NCI-H2196 treated with DMSO at 0.1 percent for 48 hours (cell line): ENCODE results near the gene SFRP5.
A peak's percentile ranks its signal among the peaks of the same experiment; 100 is the strongest.

Experiments used
- DNase-seq: peaks from one replicate; lab custom pipeline; 2025; ENCODE audit not compliant: unreplicated experiment; lab: John Stamatoyannopoulos, UW

SFRP5 gene, protein sequence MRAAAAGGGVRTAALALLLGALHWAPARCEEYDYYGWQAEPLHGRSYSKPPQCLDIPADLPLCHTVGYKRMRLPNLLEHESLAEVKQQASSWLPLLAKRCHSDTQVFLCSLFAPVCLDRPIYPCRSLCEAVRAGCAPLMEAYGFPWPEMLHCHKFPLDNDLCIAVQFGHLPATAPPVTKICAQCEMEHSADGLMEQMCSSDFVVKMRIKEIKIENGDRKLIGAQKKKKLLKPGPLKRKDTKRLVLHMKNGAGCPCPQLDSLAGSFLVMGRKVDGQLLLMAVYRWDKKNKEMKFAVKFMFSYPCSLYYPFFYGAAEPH

DNA sequence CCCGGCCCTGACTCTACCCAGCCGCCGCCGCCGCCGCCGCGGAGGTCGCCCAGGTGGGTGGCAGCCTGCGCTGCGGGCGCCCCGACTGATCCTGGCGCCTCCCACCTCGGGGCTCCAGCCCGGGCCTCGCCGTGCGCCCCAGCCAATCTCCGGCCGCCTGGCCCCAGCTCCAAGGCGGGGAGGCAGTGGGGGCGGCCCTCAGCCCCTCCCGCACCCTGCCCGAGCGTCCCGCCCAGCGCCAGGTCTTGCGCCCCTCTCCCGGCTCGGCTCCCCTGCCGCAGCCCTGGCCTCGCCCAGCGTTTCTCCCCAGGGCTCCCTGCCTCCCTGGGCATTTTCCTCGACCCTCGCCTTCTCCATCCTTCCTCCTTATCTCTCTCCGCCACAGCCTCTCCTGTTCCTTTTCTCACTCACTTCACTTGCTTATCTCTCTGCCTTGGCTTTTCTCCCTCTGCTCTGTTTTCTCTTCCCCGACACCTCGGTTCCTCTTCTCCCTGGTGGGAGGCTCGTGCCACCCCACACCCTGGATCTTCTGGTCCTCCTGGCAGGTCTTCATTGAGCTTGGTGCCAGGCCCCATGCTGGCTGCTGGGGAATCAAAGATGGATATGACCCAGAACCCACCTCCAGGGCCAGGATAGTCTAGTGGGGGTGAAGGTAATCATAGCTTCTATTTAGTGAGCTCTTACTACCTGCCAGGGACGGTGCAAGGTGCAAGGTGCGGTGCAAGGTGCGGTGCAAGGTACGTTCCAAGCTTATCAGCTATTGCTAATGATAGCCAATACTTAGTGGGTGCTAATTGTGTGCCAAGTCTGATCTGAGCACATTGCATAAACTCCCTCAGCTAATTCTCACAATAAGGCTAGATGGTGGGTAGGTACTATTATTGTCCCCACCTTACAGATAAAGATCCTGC, at the start of gene SFRP5:
Gene SFRP5 (minus strand): TSS at position 87 of the 911 bp plus-strand sequence. CDS start 166 bp downstream, outside the sequence.
- DNase-seq, result no peak

- no peak for DNase-seq
Measured at GRCh38 chr10:97820096-97820704, 48.4 kb upstream of the SFRP5 start.

GRCh38 chr10:97818572-97818971, 46.8 kb upstream of the SFRP5 start:
- no peak for DNase-seq

- no peak for DNase-seq
Measured at GRCh38 chr10:97816609-97817008, 44.8 kb upstream of the SFRP5 start.

DNA sequence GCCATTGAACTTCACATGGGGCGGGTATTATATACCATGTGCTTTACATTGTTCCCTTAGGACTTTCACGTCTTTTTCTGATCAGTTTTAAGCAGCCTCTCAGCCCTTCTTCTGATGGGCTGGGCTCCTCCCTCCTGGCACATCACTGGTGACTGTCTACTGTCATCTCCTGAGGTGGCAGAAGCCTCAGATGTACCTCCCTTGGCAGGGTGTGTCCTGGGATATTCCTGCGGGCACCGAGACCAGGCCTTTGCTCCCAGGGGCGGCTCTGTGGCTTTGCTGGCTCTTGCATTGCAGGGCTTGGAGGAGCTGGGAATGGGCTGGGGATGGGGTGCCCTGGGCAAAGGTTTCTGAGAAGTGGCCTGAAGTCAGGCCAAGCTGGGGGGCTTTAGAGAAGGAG, 43.2 kb upstream of the SFRP5 start:
- DNase-seq, result no peak

DNA sequence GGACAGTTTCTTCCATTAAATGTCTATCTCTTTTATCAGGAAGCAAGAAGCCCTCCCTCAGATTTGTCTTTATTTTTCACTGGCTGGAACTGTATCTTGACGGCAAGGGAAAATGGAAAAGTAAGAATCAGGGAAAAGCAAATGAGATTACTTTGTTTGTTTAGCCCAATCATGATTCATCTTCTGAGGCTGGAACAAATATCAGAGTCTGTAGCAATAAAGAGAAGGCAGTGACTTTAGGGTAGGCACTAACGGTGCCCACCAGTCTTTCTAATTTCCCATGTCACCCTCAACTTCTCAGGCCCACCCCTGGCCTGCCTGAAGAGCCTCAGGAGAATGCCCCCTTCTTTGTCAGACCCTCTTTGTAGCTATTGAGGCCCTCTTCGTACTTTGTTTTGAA, 41.5 kb upstream of the SFRP5 start:
- no peak for DNase-seq

- no peak for DNase-seq
Measured at GRCh38 chr10:97812696-97813095, 40.9 kb upstream of the SFRP5 start.

DNA sequence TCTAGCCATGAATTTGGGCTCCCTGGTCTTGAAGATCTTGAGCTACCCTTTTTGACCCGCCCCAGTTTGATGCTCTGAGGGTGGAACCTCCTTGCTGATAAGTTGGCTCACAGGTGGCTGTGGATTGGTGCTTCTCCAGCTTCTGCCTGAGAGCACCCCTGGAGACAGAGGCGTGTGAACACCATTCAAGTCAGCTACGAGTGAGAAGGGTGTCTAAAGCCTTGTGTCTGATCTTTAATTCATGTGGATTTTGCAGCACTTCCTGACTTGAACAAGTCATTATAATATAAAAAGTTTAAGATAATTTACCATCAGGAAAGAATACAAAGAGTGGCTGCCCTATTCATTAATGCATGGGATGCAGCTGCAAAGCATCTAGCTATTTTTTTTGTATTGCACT, 40.2 kb upstream of the SFRP5 start:
- no peak for DNase-seq

- no peak for DNase-seq
Measured at GRCh38 chr10:97810446-97810845, 38.6 kb upstream of the SFRP5 start.

DNA sequence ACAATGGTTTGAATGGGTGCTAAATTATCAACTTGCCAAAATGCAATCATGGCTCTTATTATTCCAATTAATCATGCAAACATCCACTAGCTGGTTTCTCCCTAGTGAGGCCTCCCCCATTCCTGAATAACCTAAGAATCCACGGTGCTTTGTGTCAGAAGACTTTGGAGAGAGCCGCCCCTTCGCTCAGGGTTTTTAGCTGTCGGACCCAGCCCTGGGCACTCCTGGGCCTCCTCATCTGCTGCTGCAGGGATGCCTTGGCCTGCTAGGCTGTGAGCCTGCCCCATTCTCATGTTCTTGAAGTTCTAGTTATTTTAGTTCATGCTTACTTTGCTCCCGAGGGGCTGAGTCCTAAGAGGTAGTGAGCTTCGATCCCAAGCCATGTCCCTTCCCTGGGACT, 34.1 kb upstream of the SFRP5 start:
- DNase-seq, result no peak

DNA sequence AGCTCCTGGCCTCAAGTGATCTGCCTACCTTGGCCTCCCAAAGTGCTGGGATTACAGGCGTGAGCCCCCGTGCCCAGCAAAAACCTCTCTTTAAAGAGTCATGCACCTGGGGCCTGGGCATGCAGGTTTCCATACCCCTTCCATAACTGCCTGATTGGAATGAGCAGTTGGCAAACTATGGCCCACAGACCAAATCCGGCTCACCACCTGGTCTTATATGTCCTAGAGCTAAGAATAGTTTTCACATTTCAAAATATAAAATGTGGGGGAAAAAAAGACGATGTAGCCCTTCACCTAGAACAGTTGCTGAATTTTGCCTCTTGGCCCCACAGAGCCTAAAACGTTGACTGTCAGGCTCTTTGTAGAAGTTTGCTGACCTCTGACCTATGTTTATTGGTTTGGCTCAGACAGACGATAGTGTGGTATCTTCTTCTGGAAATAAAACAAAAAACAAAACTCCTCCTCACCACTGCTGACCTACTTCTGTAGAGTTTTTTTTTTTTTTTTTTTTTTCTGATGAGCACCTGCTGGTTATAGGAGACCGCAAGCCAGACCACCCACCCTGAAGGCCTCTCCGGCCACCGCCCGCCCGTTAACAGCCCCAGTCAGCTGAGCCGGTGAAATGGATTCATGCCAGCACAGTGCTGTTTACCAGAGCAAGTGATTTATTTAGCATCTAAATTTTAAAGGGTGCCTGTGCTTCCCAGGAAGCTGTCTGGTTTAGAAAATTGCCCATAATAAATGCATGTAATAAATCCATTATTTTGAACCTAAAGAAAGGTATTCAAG, 33.5 kb upstream of the SFRP5 start:
- DNase-seq, result no peak

DNA sequence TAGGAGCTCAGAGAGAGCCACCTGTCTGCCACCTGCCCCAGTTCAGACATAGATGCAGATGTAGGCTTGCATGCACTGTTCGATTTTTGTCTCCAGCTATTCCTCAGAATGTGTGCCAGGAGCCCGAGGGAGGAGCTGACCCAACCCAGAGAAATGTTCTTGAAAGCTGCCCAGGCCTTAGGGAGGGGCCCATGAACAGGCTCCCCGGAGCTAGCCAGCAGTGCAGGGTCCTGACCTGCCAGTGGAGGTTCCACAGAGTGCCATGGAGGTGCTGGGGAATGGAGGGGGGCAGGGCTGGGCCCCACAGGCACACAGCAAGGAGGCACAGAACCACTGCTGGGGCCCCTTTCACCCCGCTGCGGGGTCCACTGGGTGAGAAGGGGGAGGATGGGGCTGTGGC, 29.6 kb upstream of the SFRP5 start:
- no peak for DNase-seq

GRCh38 chr10:97800474-97800873, 28.7 kb upstream of the SFRP5 start:
- DNase-seq, result no peak

- no peak for DNase-seq
Measured at GRCh38 chr10:97798958-97799610, 27.3 kb upstream of the SFRP5 start.

DNA sequence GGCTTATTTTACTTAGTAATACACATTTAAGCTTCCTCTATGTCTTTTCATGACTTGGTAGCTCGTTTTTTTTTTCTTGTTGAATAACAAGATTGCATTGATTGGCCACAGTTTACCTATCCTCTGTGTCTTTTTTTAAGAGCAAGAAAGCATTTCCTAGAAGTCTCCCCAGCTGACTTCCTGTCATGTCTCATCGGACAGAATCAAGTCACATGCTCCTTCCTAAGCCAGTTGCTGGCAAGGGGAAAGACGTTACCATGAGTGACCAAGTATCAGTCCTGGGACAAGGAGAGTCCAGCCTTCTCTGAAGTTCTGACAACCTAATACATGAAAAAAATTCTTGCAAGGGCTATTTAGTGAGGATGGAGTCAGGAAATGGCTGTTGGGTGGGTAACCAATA, 24.9 kb upstream of the SFRP5 start:
- no peak for DNase-seq

DNA sequence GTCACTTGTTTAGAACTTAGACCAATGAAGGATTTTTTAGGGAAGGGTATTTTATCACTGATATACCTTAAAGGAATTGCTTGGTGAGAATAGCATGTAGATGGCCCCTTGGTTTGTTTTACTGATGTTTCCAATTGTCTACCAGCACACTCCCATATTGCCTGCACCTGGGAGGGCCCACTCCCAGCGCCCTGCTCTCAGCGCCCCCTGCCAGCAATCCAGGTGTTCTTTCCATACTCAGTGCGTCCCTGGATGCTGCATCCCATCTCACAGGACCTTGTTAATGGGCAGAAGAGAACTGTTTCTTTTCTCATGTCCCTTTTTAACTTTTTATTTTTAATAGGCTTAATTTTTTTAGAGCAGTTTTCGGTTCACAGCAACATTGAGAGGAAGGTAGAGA, 24.1 kb upstream of the SFRP5 start:
- no peak for DNase-seq

- peak; percentile 67 for DNase-seq
Measured at GRCh38 chr10:97791824-97792721, 20.3 kb upstream of the SFRP5 start.

GRCh38 chr10:97789770-97790397, 18.1 kb upstream of the SFRP5 start:
- DNase-seq, result no peak
